Activated T-cell treated with anti-CD3 and anti-CD28 coated beads, Interleukin-2, amount 50 U/mL, for 24 hours (primary cell): Measurements from ENCODE around the gene BMPR1B.
"Not testable (repeated sequence)": the region's sequence is repeated elsewhere in the genome, so short reads cannot be mapped to it uniquely, and the experiment has no call there.

Experiments
- DNase-seq: peaks from one replicate; pipeline ENCODE4 v3.0.0-alpha.2; 2020
- H3K27ac Mint-ChIP-seq: 2 replicates; pipeline ENCODE4 v1.8.0; 2020; ENCODE audit warnings: mild to moderate bottlenecking, mixed read lengths
- H3K27me3 Mint-ChIP-seq: 2 replicates; pipeline ENCODE4 v1.8.0; 2020; ENCODE audit warnings: mixed read lengths
- H3K36me3 Mint-ChIP-seq: 2 replicates; pipeline ENCODE4 v1.8.0; 2020; ENCODE audit warnings: low read depth, mixed read lengths
- H3K4me1 Mint-ChIP-seq: 2 replicates; pipeline ENCODE4 v1.8.0; 2020; ENCODE audit warnings: low read depth, mixed read lengths
- H3K4me3 Mint-ChIP-seq: 2 replicates; pipeline ENCODE4 v1.8.0; 2020; ENCODE audit warnings: mild to moderate bottlenecking, moderate library complexity, mixed read lengths
- H3K9me3 Mint-ChIP-seq: 2 replicates; pipeline ENCODE4 v1.8.0; 2020; ENCODE audit warnings: mixed read lengths

The BMPR1B gene

GRCh38 chr4:95059663-95060062, 301.9 kb downstream of the BMPR1B start:
- Mint-ChIP-seq H3K4me1 (no peaks in the 10 kb centered on the region), H3K27me3 (no peaks in the 10 kb centered on the region), H3K36me3 (no peaks in the 10 kb centered on the region), H3K9me3 (no peaks in the 10 kb centered on the region), H3K4me3 (no peak overlapping the region), H3K27ac (no peak overlapping the region)
- no peak for DNase-seq

DNA sequence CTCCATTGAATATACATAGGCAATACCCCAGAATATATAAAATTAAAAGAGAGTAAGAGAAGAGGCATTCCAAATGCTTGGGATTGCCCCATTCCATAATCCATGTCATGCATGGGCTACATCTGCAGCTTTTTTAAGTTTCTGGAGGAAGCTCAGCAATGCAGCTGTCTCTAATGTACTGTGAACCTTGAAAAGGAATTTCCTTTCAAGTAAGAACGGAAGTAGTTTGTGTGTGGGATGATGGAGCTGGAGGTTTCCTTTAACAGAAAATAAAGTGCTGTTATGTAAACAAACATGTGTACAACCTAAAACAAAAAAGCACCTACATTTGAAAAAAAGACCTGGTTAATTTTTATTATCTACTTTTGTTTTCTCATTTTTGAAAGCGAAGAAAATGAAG, 303.5 kb downstream of the BMPR1B start:
- Mint-ChIP-seq H3K36me3 (no peaks in the 10 kb centered on the region), H3K27me3 (no peaks in the 10 kb centered on the region), H3K4me1 (no peaks in the 10 kb centered on the region), H3K4me3 (no peak overlapping the region), H3K27ac (no peak overlapping the region), H3K9me3 (no peaks in the 10 kb centered on the region)
- DNase-seq, result no peak

DNA sequence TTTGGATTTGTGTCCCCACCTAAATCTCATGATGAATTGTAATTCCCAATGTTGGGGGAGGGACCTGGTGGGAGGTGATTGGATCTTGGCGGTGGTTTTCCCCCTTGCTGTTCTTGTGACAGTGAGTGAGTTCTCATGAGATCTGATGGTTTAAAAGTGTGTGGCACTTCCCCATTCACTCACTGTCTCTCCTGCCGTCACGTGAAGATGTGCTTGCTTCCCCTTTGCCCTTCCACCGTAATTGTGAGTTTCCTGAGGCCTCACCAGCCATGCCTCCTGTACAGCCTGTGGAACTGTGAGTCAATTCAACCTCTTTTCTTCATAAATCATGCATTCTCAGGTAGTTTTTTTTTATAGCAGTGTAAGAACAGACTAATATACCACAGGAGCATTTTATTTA, 304.0 kb downstream of the BMPR1B start:
- not testable (repeated sequence) for H3K27me3 Mint-ChIP-seq, H3K4me3 Mint-ChIP-seq, H3K4me1 Mint-ChIP-seq, H3K27ac Mint-ChIP-seq, H3K9me3 Mint-ChIP-seq, H3K36me3 Mint-ChIP-seq, DNase-seq

- Mint-ChIP-seq H3K4me3 (no peak overlapping the region), H3K4me1 (peaks cover 4% of the 10 kb centered on the region), H3K36me3 (no peaks in the 10 kb centered on the region), H3K27ac (no peak overlapping the region), H3K9me3 (no peaks in the 10 kb centered on the region), H3K27me3 (no peaks in the 10 kb centered on the region)
- DNase-seq, result no peak
Observed at GRCh38 chr4:95066050-95066449, 308.3 kb downstream of the BMPR1B start.

GRCh38 chr4:95068401-95068800, 310.6 kb downstream of the BMPR1B start:
- no peaks in the 10 kb centered on the region for H3K27me3 Mint-ChIP-seq
- no peaks in the 10 kb centered on the region for H3K9me3 Mint-ChIP-seq
- H3K36me3 Mint-ChIP-seq, result no peaks in the 10 kb centered on the region
- H3K4me3 Mint-ChIP-seq, result no peak overlapping the region
- H3K4me1 Mint-ChIP-seq, result peaks cover 4% of the 10 kb centered on the region
- DNase-seq, result no peak
- H3K27ac Mint-ChIP-seq, result no peak overlapping the region

DNA sequence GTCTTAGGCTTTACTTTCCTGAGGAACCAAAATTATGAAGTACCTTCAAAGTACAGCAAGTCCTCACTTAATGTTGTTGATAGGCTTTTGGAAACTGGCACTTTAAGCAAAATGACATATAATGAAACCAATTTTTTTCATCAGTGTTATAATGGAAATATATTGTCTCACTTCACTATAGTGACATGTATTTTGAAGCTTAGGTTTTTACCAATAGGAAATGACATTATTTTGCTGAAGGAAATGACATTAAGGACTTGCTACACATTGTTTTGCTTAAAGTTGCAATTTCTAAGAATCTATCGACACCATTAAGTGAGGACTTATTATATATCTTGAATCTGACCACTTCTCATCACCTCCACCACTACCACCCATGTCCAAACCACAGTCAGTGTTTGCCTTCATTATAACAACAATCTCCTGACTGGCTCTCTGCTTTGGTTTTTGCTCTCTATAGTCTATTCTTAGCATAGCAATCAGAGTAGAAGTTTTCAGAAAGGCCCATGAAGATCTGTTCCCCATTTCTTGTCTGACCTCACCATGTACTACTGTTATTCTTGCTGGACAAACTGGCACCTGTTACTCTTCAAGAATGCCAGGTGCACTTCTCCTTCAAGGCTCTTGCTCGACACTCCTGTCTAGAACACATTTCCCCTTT, 311.2 kb downstream of the BMPR1B start:
- DNase-seq, result no peak
- H3K9me3 Mint-ChIP-seq, result no peaks in the 10 kb centered on the region
- no peaks in the 10 kb centered on the region for H3K36me3 Mint-ChIP-seq
- H3K27ac Mint-ChIP-seq, result no peak overlapping the region
- H3K4me3 Mint-ChIP-seq, result no peak overlapping the region
- no peaks in the 10 kb centered on the region for H3K27me3 Mint-ChIP-seq
- H3K4me1 Mint-ChIP-seq, result peaks cover 4% of the 10 kb centered on the region

DNA sequence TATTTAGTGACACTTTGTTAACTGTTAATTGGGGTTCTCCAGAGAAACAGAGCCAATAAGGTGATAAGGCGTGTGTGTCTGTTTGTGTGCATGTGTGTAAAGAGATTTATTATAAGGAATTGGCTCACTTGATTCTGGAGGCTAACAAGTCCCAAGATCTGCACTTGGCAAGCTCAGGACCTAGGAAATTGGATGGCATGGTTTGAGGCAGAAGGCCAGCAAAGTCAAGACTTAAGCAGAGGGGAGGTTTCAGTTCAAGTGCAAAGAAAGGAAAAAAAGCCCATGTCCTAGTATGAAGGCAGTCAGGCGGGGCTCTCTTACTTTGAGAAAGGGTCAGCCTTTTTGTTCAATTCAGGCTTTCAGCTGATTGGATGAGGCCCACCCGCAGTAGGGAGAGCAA, 314.1 kb downstream of the BMPR1B start:
- Mint-ChIP-seq H3K9me3 (no peaks in the 10 kb centered on the region), H3K27ac (no peak overlapping the region), H3K27me3 (no peaks in the 10 kb centered on the region), H3K36me3 (no peaks in the 10 kb centered on the region), H3K4me1 (peaks cover 4% of the 10 kb centered on the region), H3K4me3 (no peak overlapping the region)
- no peak for DNase-seq

- Mint-ChIP-seq H3K27me3 (no peaks in the 10 kb centered on the region), H3K9me3 (no peaks in the 10 kb centered on the region), H3K27ac (no peak overlapping the region), H3K36me3 (no peaks in the 10 kb centered on the region), H3K4me3 (no peak overlapping the region), H3K4me1 (peaks cover 4% of the 10 kb centered on the region)
- no peak for DNase-seq
Observed at GRCh38 chr4:95073646-95074045, 315.9 kb downstream of the BMPR1B start.

DNA sequence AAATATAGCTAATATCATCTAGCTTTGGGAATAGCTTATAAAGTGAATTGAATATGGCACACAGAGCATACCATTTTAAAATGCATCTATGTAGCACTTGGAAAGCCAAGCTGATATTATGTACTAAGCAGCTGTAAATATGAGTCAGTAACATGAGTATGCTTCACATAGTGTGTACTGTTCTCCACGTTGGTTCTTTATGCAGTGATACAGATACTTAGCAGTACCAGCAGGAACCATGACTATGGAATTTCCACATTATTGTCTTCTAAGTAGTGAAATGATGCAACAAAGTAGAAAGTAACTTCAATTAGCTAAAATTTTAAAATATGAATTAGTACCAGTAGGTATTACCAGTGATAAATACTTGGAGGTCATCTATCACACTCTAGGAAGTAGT, 320.1 kb downstream of the BMPR1B start:
- Mint-ChIP-seq H3K9me3 (no peaks in the 10 kb centered on the region), H3K4me3 (no peak overlapping the region), H3K27ac (no peak overlapping the region), H3K36me3 (no peaks in the 10 kb centered on the region), H3K27me3 (no peaks in the 10 kb centered on the region), H3K4me1 (no peaks in the 10 kb centered on the region)
- no peak for DNase-seq

- no peak overlapping the region for H3K27ac Mint-ChIP-seq
- no peaks in the 10 kb centered on the region for H3K36me3 Mint-ChIP-seq
- peaks cover 9% of the 10 kb centered on the region for H3K4me1 Mint-ChIP-seq
- DNase-seq, result no peak
- H3K9me3 Mint-ChIP-seq, result no peaks in the 10 kb centered on the region
- no peaks in the 10 kb centered on the region for H3K27me3 Mint-ChIP-seq
- no peak overlapping the region for H3K4me3 Mint-ChIP-seq
Observed at GRCh38 chr4:95080969-95081368, 323.2 kb downstream of the BMPR1B start.

GRCh38 chr4:95084584-95084983, 326.8 kb downstream of the BMPR1B start:
- Mint-ChIP-seq H3K27ac (no peak overlapping the region), H3K27me3 (no peaks in the 10 kb centered on the region), H3K9me3 (no peaks in the 10 kb centered on the region), H3K4me1 (peaks cover 10% of the 10 kb centered on the region), H3K36me3 (no peaks in the 10 kb centered on the region), H3K4me3 (no peak overlapping the region)
- DNase-seq, result no peak

- Mint-ChIP-seq H3K4me3 (no peak overlapping the region), H3K4me1 (peaks cover 10% of the 10 kb centered on the region), H3K27ac (no peak overlapping the region), H3K9me3 (no peaks in the 10 kb centered on the region), H3K27me3 (no peaks in the 10 kb centered on the region), H3K36me3 (no peaks in the 10 kb centered on the region)
- no peak for DNase-seq
Observed at GRCh38 chr4:95085124-95085833, 327.5 kb downstream of the BMPR1B start.

GRCh38 chr4:95086551-95086950, 328.8 kb downstream of the BMPR1B start:
- no peaks in the 10 kb centered on the region for H3K9me3 Mint-ChIP-seq
- H3K36me3 Mint-ChIP-seq, result no peaks in the 10 kb centered on the region
- H3K27ac Mint-ChIP-seq, result no peak overlapping the region
- H3K27me3 Mint-ChIP-seq, result no peaks in the 10 kb centered on the region
- DNase-seq, result no peak
- peaks cover 10% of the 10 kb centered on the region for H3K4me1 Mint-ChIP-seq
- H3K4me3 Mint-ChIP-seq, result no peak overlapping the region

- Mint-ChIP-seq H3K36me3 (no peaks in the 10 kb centered on the region), H3K4me1 (peaks cover 13% of the 10 kb centered on the region), H3K27ac (no peak overlapping the region), H3K9me3 (no peaks in the 10 kb centered on the region), H3K27me3 (no peaks in the 10 kb centered on the region), H3K4me3 (no peak overlapping the region)
- no peak for DNase-seq
Observed at GRCh38 chr4:95087657-95088455, 330.1 kb downstream of the BMPR1B start.

- no peak overlapping the region for H3K27ac Mint-ChIP-seq
- DNase-seq, result no peak
Observed at GRCh38 chr4:95091272-95091671, 333.5 kb downstream of the BMPR1B start.

More at GRCh38 chr4:95091272-95091671, 333.5 kb downstream of the BMPR1B start:
- H3K9me3 Mint-ChIP-seq, result no peaks in the 10 kb centered on the region
- H3K4me1 Mint-ChIP-seq, result peaks cover 3% of the 10 kb centered on the region
- H3K27me3 Mint-ChIP-seq, result no peaks in the 10 kb centered on the region
- no peak overlapping the region for H3K4me3 Mint-ChIP-seq
- H3K36me3 Mint-ChIP-seq, result no peaks in the 10 kb centered on the region
